Nephron (organoid): ENCODE results near the gene KIF6.

Source experiments
- H3K27ac Mint-ChIP-seq, 3 experiments: 2 replicates each; pipeline ENCODE4 v1.8.0; 2020; ENCODE audit warnings: mixed read lengths in 3 of 3, mild to moderate bottlenecking in 2 of 3, moderate library complexity in 1 of 3
- H3K27me3 Mint-ChIP-seq: 2 replicates; pipeline ENCODE4 v1.8.0; 2021; ENCODE audit warnings: low read depth, mild to moderate bottlenecking, moderate library complexity, mixed read lengths
- H3K36me3 Mint-ChIP-seq: 2 replicates; pipeline ENCODE4 v1.8.0; 2020; ENCODE audit warnings: low read depth, mixed read lengths
- H3K4me1 Mint-ChIP-seq: 2 replicates; pipeline ENCODE4 v1.8.0; 2020; ENCODE audit warnings: mixed read lengths
- H3K4me3 Mint-ChIP-seq, 3 experiments: 2 replicates each; pipeline ENCODE4 v1.8.0; 2020; ENCODE audit warnings: mild to moderate bottlenecking in 3 of 3, mixed read lengths in 3 of 3, moderate library complexity in 2 of 3
- H3K9me3 Mint-ChIP-seq: 2 replicates; pipeline ENCODE4 v1.8.0; 2020; ENCODE audit warnings: mixed read lengths
- TF ChIP-seq, protein P1 (sequence below), 3 experiments: fragments of 200-600 bp; sonication (generic); IDR thresholded peaks; one replicate each; pipeline ENCODE4 v1.5.0; 2021; ENCODE audit warnings: antibody characterized with exemption in 3 of 3; ENCODE audit not compliant: unreplicated experiment in 3 of 3

The KIF6 gene

DNA sequence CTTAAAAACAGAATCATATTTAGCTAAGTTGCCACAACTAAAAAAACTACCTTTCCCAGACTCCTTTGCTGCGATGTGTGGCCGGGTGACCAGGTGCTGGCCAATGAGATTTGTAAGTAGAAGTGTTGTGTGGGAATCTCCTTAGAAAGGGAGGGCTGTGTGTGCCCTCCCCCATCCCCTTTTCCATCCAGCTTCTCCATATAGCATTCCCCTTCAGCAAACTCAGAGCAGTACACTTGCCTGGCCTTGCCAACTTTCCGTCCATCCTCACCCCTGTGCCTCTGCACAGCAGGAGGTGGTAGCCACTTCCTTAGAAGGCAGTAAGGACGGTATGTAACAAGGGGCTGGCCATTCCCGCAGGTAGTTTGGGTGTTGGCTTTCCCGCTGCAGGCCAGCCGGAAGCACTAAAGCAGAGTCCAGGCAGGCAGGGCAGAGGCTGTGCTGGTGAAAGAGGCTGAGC lies 380.4 kb downstream of the KIF6 start:
- TF ChIP-seq, protein P1, sequence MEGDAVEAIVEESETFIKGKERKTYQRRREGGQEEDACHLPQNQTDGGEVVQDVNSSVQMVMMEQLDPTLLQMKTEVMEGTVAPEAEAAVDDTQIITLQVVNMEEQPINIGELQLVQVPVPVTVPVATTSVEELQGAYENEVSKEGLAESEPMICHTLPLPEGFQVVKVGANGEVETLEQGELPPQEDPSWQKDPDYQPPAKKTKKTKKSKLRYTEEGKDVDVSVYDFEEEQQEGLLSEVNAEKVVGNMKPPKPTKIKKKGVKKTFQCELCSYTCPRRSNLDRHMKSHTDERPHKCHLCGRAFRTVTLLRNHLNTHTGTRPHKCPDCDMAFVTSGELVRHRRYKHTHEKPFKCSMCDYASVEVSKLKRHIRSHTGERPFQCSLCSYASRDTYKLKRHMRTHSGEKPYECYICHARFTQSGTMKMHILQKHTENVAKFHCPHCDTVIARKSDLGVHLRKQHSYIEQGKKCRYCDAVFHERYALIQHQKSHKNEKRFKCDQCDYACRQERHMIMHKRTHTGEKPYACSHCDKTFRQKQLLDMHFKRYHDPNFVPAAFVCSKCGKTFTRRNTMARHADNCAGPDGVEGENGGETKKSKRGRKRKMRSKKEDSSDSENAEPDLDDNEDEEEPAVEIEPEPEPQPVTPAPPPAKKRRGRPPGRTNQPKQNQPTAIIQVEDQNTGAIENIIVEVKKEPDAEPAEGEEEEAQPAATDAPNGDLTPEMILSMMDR (IDR thresholded peaks at IDR 0.05; ENCODE audit: unreplicated experiment in 3 of 3), result no peak
- Mint-ChIP-seq H3K9me3 (no peaks in the 10 kb centered on the region), H3K36me3 (no peaks in the 10 kb centered on the region), H3K27ac (peak overlapping the region in 1 of 3 experiments; percentile 1), H3K27me3 (peaks cover 13% of the 10 kb centered on the region), H3K4me1 (peaks cover 26% of the 10 kb centered on the region), H3K4me3 (no peak overlapping the region)

DNA sequence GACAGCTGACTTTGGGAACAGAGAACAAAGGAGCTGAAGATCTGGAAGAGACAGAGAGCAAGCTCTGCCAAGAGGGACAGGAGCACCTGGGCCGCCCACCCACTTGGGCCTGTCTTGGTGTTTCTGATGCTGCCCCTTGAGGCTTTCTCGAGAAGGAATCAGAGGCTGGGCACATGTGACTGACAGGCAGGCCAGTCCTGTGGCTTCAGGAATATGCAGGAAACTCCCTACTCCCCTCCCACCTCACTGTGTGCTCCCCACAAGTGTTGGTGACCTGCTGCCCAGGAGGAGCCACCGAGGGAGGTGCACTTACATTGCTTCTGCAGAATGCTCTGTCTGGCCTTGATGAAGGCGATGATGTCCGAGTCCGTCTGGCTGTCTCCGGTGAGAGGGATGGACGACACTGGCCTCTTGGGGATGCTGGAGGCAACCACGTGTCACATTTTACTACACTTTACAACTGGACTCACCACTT lies 381.8 kb downstream of the KIF6 start:
- no peak overlapping the region for H3K4me3 Mint-ChIP-seq
- peaks cover 13% of the 10 kb centered on the region for H3K27me3 Mint-ChIP-seq
- TF ChIP-seq, protein P1 (IDR thresholded peaks at IDR 0.05; ENCODE audit: unreplicated experiment in 3 of 3), result no peak
- H3K27ac Mint-ChIP-seq, result peak overlapping the region in 1 of 3 experiments; percentile 34
- H3K9me3 Mint-ChIP-seq, result no peaks in the 10 kb centered on the region
- no peaks in the 10 kb centered on the region for H3K36me3 Mint-ChIP-seq
- peaks cover 26% of the 10 kb centered on the region for H3K4me1 Mint-ChIP-seq

DNA sequence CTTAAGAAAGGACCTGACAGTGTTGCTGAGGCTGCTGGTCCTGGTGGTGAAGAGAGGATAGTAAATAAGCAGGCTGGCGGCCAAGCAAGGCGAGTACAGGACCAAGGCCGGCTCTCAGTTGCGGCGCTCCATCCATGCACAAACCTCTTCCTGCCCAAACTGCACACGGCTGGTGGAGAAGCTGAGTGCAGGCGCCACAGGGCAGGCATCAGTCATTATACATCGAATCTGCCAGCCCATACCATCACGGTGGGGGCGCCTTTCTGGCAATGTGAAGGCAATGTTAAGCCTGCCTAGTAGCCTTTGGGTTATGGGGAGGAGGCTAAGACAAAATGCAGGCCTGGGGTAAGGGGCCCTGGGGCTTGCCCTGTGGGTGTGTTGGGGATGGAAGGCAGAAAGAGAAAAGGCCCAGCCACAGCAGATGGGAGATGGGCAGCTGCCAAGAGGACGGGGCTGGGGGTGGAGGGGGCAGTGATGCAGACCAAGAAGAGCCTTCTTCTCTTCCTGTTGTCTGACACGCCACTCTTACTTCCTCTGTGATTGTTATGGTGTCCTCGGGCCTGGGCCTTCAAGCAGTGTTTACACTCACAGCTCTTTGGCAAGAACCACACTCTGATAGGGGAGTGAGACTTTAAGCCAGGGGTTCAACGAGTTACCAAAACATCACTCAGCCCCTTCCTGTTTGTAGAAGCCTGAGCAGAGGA lies 382.4 kb downstream of the KIF6 start:
- Mint-ChIP-seq H3K36me3 (no peaks in the 10 kb centered on the region), H3K27ac (peak overlapping the region in 1 of 3 experiments; percentile 34), H3K4me1 (peaks cover 31% of the 10 kb centered on the region), H3K4me3 (no peak overlapping the region), H3K27me3 (peaks cover 10% of the 10 kb centered on the region), H3K9me3 (no peaks in the 10 kb centered on the region)
- TF ChIP-seq, protein P1 (IDR thresholded peaks at IDR 0.05; ENCODE audit: unreplicated experiment in 3 of 3), result no peak

DNA sequence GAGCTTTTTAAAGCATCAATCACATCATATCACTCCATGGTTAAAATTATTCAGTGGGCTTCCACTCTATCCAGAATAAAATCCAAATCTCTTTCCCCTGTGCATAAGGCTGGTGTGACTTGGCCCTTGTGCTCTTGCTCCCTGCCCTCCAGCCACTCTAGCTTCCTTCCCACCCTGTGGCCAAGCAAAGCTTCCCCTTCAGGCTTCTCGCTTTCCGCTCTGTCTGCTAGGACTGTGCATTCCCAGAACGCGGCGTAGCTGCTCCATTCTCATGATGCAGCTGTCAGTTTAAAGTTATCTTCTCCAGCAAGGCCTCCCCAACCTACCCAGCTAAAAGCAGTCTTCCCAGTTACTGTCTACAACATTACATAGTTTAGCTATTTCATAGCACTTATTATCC lies 383.3 kb downstream of the KIF6 start:
- Mint-ChIP-seq H3K27me3 (peaks cover 11% of the 10 kb centered on the region), H3K36me3 (no peaks in the 10 kb centered on the region), H3K4me3 (no peak overlapping the region), H3K4me1 (peaks cover 28% of the 10 kb centered on the region), H3K9me3 (no peaks in the 10 kb centered on the region), H3K27ac (no peak overlapping the region)
- TF ChIP-seq, protein P1 (IDR thresholded peaks at IDR 0.05; ENCODE audit: unreplicated experiment in 3 of 3), result no peak

DNA sequence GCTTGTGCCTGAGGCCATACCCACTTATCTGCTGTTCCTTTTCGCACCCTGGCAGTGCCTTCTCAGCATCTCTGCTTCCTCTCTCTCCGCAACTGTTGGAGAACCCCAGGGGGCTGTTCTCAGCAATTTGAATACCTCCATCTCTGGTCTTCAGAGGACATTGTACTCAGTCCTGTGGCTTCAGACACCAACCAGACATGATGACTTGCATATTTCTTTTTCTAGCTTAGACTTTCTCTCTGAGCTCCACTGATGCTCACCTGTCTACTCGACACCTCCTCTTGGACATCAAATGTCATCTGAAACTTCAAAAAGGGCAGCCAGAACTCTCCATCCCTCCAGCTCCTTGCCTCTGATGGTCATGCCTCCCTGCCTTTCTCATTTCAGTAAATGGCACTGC lies 383.9 kb downstream of the KIF6 start:
- H3K9me3 Mint-ChIP-seq, result no peaks in the 10 kb centered on the region
- no peak overlapping the region for H3K27ac Mint-ChIP-seq
- TF ChIP-seq, protein P1 (IDR thresholded peaks at IDR 0.05; ENCODE audit: unreplicated experiment in 3 of 3), result no peak
- H3K4me1 Mint-ChIP-seq, result peaks cover 28% of the 10 kb centered on the region
- peaks cover 16% of the 10 kb centered on the region for H3K27me3 Mint-ChIP-seq
- no peak overlapping the region for H3K4me3 Mint-ChIP-seq
- no peaks in the 10 kb centered on the region for H3K36me3 Mint-ChIP-seq
